Dermis microvascular lymphatic vessel endothelial cell (primary cell): ENCODE results near the gene COG5. TPM values are rescaled to one million over a fixed set of nuclear protein-coding genes. Genes with fewer than 3 reads are reported as not detected.

ENCODE experiments used
- DNase-seq, 2 donors: peaks; one replicate each; pipeline versions ENCODE4 v3.0.0 to v3.0.0-alpha.2; 2010; ENCODE audit warnings: low read depth in 2 of 2
- total RNA-seq: library from RNA; depleted of rRNA; stranded (reverse); fragments of >200 nt; gene quantifications from 2 replicates; pipeline ENCODE4 v1.2.1, GENCODE V29; 2014

The COG5 gene
- total RNA-seq, 1 donor from 2014 or later: 17.8 TPM

DNA sequence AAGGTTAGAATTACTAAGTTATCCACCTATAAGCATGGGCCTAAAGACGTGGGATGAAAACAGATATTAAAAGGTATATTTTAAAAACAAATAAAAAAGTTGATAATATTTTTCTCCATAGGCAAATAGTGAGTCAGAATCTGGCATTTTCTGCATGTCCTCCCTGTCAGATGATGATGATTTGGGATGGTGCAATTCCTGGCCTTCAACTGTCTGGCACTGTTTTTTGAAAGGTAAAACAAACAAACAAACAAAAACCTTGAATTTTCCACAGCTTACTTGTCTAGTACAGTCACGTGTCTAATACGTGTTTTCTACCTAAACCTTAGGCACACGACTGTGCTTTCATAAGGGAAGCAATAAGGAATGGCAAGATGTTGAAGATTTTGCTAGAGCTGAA lies 377.5 kb downstream of the COG5 start:
- no peak for DNase-seq

DNA sequence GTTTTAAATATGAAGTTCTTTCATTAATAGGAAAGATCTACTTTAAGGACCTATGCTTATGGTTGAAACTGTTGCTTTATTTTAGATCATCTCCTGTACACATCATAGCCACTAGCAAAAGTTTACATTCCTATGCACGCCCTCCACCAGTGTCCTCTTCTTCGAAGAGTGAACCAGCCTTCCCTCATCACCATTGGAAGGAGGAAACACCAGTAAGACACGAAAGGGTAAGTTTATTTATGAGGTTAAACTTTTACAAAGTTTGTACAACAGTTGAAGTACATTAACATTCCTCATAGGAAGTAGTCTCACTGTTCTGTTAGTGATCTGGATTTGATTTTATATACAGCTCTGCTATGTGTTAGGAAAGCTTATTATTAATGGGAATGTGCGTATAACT lies 378.0 kb downstream of the COG5 start:
- no peak for DNase-seq

DNA sequence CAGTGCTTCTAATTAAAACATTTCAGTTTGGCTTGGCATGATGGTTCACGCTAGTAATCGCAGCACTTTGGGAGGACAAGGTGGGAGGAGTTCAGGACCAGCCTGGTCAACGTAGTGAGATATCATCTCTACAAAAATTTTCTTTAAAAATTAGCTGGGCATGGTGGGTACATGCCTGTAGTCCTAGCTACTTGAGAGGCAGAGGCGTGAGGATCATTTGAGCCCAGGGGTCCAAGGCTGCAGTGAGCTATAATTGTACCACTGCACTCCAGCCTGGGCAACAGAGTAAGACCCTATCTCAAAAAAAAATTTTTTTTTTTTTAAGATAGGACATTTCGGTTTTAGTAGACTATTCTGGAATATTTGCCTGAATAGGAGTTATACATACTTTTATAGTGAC lies 382.5 kb downstream of the COG5 start:
- DNase-seq: no peak

DNA sequence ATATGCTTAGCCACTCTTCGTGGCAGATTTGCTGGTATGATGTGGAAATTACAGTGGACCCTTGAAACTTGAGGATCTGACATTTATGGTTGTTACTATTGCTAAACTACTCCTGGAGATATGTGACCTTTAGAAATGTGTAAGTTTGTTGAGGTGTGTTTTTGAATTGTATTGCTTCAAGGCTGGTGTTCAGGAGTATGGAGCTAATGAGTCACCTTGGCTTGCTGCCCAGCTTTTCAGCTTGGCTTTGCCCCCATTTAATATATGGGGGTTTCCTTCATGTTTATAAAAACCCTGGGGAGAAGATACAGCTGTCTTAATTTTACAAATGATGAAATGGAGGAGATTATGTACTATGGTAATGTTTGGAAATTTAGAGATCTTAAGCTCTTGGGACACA lies 383.3 kb downstream of the COG5 start:
- DNase-seq: peak; percentile 57 to 91

DNA sequence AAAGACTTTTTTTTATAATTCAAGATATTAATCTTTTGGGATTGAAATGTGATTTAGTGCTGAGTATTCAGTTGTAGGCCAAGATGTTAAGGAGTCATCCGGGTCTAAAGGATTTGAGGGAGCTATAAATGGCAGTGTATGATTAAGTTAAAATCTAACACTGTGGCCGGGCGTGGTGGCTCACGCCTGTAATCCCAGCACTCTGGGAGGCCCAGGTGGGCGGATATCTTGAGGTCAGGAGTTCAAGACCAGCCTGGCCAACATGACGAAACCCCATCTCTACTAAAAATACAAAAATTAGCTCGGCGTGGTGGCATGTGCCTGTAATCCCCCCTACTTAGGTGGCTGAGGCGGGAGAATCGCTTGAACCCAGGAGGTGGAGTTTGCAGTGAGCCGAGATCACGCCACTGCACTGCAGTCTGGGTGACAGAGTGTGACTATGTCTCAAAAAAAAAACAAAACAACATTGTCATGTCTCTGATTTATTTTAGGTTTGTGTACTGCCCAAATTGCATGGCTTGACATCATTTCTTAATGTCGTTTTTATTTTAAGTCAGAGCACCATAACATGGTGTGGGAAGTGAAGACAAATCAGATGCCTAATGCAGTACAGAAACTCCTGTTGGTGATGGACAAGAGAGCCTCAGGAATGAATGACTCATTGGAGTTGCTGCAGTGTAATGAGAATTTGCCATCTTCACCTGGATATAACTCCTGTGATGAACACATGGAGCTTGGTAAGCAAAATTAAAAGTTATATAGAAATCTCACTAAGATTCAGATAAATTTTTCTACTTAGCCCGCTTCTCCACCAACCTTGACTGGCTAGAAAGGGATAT lies 384.2 kb downstream of the COG5 start:
- DNase-seq: peak in 1 of 2 donors; percentile 48

DNA sequence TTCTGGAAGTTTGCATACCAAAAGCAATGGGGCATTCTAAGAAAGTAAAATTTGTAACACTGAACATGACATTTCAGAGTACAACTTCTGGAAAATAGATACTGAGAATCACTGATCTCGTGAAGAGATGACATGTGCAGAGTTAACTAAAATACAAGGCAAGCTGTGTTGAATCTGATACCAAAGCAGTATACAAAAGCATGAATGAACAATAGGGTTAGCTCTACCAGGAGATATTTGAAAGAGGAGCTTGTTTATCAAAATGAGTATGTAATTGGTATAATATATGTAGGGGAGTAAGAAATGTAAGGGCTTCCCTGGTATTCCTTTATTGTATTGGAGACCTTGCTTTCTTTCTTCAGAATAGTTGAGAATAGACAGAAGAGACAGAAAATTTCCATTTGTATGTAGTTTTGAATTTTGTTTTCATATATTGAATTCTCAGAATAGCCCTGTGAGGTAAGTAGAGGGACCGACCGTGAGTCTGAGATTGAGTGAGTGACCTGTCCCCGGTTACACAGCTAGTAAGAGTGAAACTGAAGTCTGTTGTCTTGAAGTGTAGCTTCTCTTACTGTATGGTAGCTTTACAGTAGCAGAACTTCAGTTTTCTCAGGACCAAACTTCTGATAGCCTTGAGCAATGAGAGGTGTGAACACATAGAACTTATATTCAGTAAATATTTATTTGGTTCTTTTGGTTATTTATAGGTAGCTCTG lies 389.9 kb downstream of the COG5 start:
- DNase-seq: no peak

DNA sequence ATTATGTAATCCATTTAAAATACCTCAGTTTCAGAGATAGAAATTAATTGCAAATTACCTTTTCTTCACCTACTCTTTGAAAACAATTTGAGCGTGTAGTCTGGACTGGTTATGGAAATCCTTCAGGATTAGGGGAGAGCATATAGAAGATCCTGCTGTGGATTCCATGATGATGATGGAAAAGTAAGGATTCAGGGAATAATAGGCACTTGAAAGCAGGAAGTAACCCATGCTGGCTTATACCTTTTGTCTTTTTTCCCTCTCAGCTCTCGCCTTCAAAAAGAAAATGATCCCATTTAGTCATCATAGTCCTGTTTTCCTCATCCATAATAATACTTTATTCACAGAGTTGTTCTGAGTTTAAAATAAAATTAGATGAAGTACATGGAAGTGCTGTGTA lies 390.5 kb downstream of the COG5 start:
- no peak for DNase-seq

DNA sequence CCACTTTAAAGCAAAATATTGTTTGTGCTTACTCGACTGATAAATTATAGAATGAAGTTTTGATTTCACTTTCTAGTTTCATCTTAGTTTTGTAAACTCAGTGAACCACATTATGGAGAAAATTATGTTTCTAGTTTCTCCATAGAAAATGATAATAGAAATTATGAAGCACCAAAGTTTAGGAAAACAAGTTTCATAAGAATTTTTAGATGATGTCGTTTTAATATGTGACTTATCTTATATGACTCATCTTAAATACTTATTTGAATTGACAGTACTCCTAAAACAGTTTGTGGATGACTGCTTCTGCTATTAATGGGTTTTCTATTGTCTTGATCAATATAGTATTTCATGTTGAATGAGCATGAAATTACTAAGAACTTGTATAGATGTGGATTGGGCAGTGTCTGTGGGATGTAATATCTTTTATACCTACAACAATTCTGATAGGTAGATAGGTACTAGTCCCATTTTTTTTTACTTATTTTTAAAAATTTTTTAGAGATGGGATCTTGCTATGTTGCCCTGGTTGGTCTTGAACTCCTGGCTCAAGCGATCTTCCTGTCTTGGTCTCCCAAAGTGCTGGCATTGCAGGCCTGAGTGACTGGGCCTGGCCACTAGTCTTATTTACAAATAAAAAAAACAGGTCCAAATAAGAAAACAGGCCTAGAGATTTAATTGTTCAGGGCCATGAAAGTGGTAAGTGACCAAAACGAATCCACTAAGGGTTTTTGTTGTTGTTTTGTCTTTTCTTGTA lies 391.3 kb downstream of the COG5 start:
- DNase-seq: no peak

DNA sequence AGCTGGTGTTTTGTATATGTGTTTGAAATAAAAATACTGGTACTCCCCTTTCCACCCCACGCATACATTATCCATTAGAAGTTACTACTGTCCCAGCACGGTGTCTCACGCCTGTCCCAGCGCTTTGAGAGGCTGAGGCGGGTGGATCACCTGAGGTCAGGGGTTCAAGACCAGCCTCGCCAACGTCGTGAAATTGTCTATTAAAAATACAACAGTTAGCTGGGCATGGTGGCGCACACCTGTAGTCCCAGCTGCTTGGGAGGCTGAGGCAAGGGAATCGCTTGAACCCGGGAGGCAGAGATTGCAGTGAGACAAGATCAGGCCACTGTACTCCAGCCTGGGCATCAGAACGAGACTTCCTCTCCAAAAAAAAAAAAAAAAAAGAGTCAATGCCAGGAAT lies 392.2 kb downstream of the COG5 start:
- no peak for DNase-seq

DNA sequence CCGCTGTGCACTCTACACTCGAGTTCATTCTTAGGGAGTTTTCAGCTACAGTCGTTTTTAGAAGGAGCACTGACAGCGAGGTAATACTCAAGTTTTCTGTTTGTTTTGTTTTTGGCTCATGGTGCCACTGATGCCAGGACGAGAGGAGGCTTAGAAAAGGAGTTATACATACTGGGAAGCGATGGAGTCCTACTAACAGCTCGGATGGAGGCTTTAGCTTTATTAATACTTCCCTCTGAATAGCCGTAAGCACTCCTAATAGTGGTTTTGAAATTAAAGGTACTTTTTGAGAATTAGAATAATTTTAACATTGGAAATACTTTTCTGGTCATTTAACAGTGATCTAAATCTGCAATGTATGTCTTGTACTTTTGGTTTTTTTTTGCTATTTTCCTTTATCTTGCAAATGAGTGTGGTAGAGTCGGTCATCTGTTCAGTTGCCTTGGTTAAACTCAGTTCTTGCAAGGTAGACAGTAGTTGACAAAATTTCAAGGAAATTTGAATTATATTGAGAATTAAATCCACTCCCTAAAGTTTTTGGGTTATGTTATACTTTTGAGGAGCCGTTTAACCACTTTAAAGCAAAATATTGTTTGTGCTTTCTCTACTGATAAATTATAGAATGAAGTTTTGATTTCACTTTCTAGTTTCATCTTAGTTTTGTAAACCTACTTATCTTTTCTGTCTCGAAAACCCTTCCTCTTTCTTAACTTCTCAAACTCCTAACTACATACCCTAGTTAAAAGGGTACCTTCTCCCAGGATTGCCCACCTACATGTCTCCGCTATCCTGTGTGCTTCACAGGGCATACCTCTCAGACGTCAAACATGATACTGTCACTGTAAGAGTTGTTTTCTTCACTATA lies 393.4 kb downstream of the COG5 start:
- DNase-seq: no peak

DNA sequence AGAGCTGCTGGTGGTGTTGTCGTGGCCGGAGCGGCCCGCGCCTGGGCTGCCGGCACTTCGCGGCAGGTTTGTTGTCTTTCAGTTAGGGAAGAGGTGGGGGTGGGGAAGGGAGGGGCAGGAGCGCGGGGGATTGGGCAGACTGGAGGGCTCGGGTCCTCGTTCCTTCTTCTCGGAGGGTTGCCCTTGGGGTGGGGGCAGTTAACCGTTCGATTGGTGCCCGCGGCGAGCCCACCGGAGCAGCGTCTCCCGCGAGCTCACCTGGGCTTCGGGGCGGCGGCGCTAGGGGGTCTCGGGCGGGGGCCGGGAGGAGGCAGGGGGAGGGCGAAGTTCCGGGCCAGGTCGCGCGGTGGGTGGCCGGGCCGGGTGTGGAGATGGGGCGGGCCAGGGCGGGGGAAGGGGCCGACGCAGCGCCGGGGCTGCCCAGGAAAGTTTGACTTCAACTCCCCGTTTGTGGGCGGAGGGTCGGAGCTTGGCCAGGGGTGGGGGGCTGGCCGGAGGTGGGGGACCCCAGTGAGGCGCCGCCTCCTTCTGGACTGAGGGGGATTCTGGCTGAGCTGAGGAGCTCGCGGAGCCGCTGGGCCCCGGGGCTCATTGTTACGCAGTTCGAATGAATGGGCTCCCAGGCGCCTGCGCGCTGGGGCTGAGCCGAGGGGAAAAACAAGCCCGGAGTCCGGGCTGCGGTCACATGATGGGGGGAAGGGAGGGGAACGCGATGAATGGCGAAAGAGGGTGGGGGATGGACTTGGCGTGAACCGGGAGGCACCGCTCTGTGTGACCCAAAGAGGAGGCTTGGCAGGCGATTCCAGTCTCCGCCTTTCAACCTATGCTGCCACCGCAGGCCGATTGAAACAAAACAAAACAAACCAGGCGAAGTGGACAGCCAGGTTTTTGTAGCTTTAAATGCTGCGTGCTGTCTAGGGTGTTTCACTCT lies 394.3 kb downstream of the COG5 start:
- peak; percentile 98 for DNase-seq

DNA sequence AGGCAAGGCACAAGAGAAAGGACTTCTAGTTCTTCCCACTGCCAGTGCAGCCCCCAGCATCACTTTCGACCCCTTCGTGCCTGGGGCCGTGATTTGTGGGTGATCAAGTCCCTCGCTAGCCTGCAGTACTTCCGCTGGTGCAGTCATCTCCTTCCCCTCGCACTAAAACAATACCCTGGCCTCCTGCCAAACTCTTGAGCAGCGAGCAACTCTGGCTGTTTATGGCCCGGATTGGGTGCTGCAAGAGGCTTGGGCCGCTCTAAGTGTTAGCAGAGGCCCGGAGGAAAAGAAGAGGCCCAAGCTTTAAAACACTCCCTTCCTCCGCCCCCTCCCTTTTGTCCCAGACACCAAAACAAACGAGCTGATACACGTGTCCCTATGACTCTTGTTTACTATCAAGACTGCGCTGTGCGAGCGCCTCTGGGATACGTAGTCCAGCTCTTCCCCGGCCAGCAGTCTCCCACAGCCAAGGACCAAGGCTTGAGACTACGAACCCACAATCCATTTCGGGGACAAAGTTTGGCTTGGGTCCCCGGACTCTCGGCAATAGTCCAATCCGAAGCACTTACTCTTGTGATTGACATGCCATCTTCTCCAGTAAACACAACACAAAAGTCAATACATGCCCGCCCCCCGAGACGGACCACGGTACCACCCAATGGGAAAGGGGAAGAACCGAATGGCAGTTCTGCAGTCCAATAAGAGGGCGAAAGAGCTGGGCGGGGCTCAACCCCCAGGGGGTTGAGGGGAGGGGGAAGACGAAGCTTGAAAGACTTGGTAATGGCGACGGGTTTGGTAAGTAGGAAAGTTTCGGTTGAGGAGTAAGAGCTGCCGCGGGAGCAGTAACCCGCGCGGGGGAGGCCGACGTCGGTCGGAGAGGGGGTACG lies 395.2 kb downstream of the COG5 start, which contains the start of gene HBP1:
TSS of gene HBP1 (plus strand) at position 771 of the 887 bp plus-strand sequence. CDS start 10,891 bp downstream, outside the sequence.
- DNase-seq: peak; percentile 100

DNA sequence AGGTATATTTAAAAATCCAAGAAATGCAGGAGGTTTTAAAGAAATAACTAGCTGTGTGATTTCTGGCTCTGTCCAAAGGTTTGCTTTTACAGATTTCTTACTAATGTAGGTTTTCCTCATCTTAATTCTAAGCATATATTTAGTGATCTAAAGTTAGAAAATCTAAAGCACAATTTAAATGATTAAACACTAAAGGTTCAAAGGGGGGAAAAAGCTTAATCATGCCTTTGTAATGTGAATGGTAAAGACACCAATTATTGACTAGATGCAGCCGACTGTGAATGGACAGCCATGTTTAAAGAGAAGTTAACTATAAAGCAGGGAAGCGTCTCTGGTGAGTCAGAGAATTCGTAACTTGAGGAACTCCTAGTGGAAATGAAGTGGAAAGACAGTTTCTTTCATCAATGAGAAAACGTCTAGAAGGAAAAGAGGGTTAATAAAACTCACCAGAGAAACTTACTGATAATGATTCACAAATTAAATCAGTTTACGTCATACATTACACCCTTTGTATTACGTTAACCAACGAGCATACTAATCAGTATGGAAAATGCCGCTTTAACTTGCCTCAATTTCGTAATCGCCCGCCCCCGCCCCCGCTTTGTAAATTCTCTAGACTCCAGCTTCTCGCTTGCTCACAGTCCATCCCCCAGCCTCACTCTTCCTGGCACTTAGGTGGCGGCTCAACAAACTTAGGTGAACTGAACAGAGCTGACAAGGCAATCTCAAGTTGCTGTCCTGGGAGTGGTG lies 396.1 kb downstream of the COG5 start:
- peak; percentile 75 to 87 for DNase-seq

DNA sequence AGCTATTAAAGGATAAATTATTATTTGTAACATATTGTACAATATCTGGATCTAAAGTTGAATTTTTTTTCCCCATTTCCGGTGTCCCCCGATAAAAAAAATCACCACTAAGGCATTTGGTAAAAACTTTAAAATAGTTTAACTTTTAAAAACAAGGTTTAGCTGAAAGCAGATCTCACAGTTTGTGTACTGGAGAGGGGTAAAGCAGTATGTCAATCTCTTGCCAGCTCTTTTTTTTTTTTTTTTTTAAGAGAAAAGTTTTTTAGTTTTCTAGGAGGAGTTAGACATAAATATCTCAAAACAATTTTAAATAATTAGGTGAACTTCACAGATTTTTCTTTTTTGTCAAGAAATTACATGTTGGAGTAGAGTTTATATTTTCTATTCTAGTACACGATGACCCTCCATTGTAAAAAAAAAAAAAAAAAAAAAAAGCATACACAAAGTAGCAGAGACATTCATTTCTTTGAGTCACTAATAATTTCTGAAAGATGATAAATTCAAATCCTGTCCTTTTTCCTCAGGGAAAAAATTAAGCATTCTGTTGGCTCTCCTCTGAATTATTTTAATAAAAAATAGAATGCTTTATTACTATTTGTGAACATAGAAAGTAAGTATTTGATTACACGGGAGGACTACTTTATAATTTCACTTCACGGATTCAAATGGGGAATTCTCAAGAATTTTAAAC lies 396.8 kb downstream of the COG5 start:
- DNase-seq: no peak

DNA sequence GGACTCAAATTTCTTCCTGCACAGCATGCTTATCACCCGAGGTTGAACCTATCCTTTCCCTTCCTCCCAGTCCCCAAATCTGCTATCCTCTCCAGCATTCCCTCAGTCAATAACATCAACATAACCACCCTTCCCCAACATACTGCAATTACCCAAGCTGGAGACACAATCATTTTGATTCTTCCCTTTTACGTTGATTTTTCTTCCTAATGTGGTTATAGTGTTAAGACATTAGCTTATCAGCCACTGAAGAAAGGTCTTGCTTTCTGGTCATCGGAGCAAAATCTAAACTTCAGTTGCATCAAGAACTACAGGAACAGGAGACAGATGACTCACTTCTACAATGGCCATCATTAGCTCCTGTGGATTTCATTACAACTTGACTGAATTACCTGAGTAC lies 398.4 kb downstream of the COG5 start:
- no peak for DNase-seq

DNA sequence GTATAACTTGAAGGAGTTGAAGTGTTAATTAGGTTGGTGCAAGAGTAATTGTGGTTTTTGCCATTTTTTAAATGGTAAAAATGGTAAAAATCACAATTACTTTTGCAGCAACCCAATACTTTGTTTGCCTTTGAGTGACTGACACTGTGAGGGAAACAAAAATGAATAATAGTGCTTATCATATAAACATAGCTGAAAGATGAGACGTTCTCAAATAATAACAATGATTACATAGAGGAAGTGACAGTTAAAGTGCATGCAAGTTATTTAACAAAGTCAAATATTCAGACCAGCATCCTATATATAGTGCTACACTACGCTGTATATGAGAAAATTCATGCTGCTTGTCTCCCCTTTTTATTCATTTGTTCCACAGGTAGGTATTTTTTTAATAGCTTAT lies 399.6 kb downstream of the COG5 start:
- DNase-seq: peak; percentile 17 to 57

DNA sequence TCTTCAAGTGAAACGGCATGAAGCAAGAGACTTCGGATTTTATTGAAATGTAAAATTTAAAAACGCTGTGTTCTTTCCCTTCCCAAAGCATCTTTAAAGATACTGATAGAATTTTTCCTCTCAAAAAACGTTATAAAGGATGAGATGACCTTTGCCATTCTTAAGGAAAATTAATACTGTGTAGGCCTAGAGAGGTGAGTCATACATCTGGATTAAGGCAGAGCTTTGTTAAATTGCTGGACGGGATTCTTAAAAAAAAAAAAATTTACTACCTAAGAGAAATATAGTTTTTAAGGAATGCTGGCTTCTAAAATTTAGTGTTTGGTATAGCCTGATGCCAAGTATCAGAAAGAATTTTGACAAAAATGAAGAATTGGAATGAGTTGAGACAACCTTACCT lies 401.2 kb downstream of the COG5 start:
- no peak for DNase-seq

DNA sequence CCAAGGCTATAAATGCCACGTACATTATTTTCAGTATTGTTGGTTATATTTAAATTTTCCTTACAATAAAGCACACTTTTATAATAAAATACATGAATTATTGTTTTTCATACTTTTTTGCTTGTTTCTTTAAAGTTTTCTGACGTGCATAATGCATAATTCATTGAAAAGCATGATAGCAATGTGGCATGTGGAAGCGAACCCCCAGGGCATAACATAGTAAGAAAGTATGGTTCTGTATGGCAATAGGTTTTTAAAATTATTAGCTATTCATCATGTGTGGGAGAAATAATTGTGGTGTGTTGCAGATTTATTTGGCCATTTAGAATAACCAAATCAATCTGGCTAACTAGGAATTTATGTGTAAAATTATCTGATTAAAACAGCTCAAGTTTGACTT lies 402.3 kb downstream of the COG5 start:
- no peak for DNase-seq
